T-helper 1 cell treated with Interleukin-12 subunit alpha and Interleukin-12 subunit beta and Interleukin-4 antibody, amounts not matched to agents 30 μg/mL and 1 μg/mL, for 36 hours (primary cell): ENCODE measurements around the gene CARD18.

Source experiments
- H3K27ac Mint-ChIP-seq: one replicate; pipeline ENCODE4 v1.8.0; 2021; ENCODE audit warnings: mild to moderate bottlenecking, mixed read lengths
- H3K27me3 Mint-ChIP-seq: one replicate; pipeline ENCODE4 v1.8.0; 2021; ENCODE audit warnings: low read depth, mixed read lengths
- H3K36me3 Mint-ChIP-seq: one replicate; pipeline ENCODE4 v1.8.0; 2021; ENCODE audit warnings: low read depth, mixed read lengths
- H3K4me1 Mint-ChIP-seq: one replicate; pipeline ENCODE4 v1.8.0; 2021; ENCODE audit warnings: low read depth, mixed read lengths
- H3K4me3 Mint-ChIP-seq: one replicate; pipeline ENCODE4 v1.8.0; 2021; ENCODE audit warnings: mild to moderate bottlenecking, moderate library complexity, mixed read lengths
- H3K9me3 Mint-ChIP-seq: one replicate; pipeline ENCODE4 v1.8.0; 2021; ENCODE audit warnings: mixed read lengths

The CARD18 gene

DNA sequence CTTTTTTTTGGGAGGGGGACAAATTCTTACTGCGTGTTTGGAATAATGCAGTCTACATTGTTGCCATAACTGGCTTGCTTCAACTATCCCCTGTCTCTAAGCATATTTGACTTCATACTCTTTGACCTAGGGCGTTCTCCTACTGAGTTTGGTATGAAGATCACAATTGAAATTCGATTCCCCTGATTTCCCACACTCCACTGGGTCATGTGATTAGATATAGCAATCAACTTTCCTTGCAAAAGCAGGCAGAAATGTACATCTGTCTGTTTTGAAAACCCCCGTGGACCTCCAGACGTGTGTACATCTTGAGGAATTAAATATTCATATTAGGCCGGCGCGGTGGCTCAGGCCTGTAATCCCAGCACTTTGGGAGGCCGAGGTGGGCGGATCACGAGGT is 13.8 kb upstream of the CARD18 start:
- H3K27ac Mint-ChIP-seq = no peak overlapping the region
- H3K27me3 Mint-ChIP-seq = no peaks in the 10 kb centered on the region
- H3K4me3 Mint-ChIP-seq = no peak overlapping the region
- no peaks in the 10 kb centered on the region for H3K9me3 Mint-ChIP-seq
- no peaks in the 10 kb centered on the region for H3K36me3 Mint-ChIP-seq
- no peaks in the 10 kb centered on the region for H3K4me1 Mint-ChIP-seq

DNA sequence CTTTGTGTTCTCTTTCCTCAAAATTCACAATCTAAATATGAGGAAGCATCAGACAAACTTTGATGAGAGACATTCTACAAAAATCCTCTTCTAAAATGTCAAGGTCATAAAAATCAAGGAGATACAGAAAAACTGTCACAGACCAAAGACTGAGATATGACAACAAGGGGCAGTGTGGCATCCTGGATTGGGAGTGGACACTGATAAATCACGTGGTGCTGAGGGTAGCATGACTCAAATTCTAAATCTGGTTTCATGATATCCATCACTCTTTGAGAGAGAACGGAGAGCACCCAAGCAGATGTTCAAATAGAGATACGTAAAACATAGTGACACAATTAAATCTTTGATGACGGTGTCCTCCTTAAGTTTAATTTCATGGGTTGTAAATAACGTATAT is 13.0 kb upstream of the CARD18 start:
- Mint-ChIP-seq H3K9me3 (no peaks in the 10 kb centered on the region), H3K27ac (no peak overlapping the region), H3K4me3 (no peak overlapping the region), H3K4me1 (no peaks in the 10 kb centered on the region), H3K36me3 (no peaks in the 10 kb centered on the region), H3K27me3 (no peaks in the 10 kb centered on the region)

DNA sequence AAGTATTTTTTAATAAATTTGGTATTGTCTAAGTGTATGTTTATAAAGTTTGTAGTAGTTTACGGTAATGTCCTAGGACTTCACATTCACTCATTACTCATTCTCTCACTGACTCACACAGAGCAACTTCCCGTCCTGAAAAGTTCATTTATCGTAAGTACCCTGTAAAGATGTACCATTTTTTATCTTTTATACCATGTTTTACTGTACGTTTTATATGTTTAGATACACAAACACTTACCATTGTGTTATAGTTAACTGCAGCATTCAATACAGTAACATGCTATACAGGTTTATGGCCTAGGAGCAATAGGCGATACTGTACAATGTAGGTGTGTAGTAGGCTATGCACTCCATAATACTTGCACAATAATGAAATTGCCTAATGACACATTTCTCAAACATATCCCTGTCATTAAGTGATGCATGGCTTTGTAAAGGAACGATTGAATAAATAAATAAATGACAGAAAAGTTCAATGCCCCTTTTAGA is 12.5 kb upstream of the CARD18 start:
- Mint-ChIP-seq H3K27ac (no peak overlapping the region), H3K36me3 (no peaks in the 10 kb centered on the region), H3K4me3 (no peak overlapping the region), H3K4me1 (no peaks in the 10 kb centered on the region), H3K27me3 (no peaks in the 10 kb centered on the region), H3K9me3 (no peaks in the 10 kb centered on the region)

DNA sequence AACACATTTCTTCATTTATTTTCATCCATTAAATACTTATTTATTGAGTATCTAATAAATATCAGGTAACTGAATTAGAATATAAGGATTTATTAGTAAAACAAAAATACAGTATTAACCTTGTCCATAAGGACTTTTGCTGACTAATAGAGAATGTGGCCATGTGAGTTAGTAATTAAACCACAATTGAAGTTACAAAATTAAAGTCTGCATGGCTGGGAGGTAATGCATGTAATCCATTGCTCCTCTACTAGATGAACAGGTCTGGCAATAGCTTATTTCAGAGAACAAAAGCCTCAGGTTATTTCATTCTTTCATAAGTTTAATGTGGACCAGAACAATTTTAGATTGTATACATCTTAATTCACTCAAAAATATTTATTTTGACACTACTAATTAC is 9.9 kb upstream of the CARD18 start:
- Mint-ChIP-seq H3K9me3 (no peaks in the 10 kb centered on the region), H3K4me1 (no peaks in the 10 kb centered on the region), H3K27me3 (no peaks in the 10 kb centered on the region), H3K36me3 (no peaks in the 10 kb centered on the region), H3K27ac (no peak overlapping the region), H3K4me3 (no peak overlapping the region)

DNA sequence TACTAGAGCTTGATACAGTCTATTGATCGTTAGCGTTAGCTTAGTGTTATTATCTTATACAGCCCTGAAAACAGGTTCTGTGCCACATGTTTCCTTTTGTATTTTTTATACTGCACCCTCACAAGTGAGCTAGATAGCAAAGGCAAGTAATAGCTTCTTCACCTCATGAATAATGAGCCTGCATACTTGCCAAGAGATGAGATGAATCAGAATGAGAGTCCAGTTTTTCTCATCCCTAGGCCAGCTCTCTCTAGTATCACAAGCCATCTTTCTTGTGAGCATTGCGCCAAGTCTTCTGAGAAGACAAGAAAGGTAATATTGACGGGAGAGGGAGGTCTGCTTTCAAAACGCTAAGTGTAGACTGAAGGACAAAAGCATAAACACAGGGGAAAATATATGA is 8.7 kb upstream of the CARD18 start:
- Mint-ChIP-seq H3K4me3 (no peak overlapping the region), H3K9me3 (no peaks in the 10 kb centered on the region), H3K27me3 (no peaks in the 10 kb centered on the region), H3K27ac (no peak overlapping the region), H3K36me3 (no peaks in the 10 kb centered on the region), H3K4me1 (no peaks in the 10 kb centered on the region)

DNA sequence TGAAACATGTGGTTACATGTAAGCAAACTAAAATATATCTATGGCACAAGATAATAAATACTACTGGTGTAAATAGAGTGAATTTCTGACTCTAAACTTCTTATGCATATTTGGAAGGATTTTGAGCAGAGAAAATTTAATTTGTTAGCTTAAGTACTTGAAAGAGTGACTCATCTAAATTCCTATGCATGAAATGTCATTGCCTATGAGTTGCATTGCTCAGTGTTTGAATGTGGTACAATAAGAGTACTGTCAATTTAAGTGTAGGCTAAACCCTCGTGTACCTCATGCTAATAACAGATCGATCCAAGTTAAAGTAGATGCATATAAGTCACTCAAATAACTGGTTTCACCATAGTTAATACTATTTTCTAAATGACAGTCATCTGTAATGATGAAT is 5.3 kb upstream of the CARD18 start:
- no peaks in the 10 kb centered on the region for H3K9me3 Mint-ChIP-seq
- no peak overlapping the region for H3K4me3 Mint-ChIP-seq
- H3K27me3 Mint-ChIP-seq = no peaks in the 10 kb centered on the region
- no peaks in the 10 kb centered on the region for H3K36me3 Mint-ChIP-seq
- H3K4me1 Mint-ChIP-seq = no peaks in the 10 kb centered on the region
- no peak overlapping the region for H3K27ac Mint-ChIP-seq

DNA sequence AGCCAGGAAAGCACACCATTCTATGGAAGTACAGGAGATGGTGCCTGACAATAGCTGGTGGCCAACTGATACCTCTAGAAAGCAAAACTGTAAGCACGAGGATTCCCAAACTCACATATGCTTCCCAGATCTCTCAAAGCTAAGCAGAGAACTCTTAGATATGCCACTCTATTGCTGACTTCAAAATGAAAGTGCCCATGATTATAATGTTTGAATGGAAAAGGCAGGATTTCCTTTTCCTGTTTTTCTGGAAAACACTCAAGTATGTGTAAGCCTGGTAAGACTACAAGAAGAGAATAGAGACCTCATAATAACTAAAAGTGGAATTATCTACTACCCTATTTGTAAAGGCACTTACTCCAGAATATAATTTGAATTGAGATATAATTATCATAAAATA is 2.6 kb upstream of the CARD18 start:
- Mint-ChIP-seq H3K27ac (no peak overlapping the region), H3K9me3 (no peaks in the 10 kb centered on the region), H3K4me3 (no peak overlapping the region), H3K36me3 (no peaks in the 10 kb centered on the region), H3K4me1 (no peaks in the 10 kb centered on the region), H3K27me3 (peaks cover 4% of the 10 kb centered on the region)

DNA sequence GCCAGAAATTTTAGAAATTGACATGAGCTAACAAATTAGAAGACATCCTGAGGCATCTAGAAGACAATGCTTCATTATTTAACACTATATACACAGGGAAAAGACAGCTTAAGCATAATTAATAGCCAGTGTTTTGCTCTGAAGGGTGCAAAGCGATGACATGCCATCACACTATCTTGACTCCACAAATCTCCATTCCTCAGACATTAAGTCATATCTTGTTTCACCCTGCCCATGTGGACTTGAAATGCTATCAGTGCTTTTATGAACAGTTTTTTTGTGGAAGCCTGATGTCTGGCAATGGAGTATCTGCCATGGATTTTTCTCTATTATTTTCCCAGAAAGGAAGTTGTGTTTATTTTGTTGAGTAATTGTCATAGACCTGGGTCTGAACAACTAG is 2.3 kb downstream of the CARD18 start:
- Mint-ChIP-seq H3K27me3 (peaks cover 8% of the 10 kb centered on the region), H3K9me3 (no peaks in the 10 kb centered on the region), H3K4me3 (no peak overlapping the region), H3K27ac (no peak overlapping the region), H3K36me3 (no peaks in the 10 kb centered on the region), H3K4me1 (no peaks in the 10 kb centered on the region)

DNA sequence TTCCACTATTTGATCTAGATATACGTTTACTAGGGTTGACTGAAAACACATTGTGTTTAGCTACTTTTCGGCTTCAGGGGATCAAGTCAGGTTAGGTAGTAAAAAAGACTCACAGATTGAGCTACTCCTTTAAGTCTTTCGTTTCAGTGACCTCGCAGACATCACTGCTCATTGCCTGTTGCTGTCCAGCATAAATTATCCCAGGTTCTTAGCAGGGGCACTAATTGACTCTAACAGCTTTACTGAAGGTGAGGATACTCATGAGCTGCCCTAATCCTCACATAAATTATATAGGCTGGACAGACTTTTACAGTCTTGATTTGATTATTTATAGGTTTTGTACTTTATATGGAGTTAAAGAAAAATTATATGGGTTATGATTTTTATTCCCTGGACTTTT is 3.7 kb downstream of the CARD18 start:
- no peaks in the 10 kb centered on the region for H3K4me1 Mint-ChIP-seq
- H3K27me3 Mint-ChIP-seq = peaks cover 8% of the 10 kb centered on the region
- H3K9me3 Mint-ChIP-seq = no peaks in the 10 kb centered on the region
- H3K36me3 Mint-ChIP-seq = no peaks in the 10 kb centered on the region
- H3K27ac Mint-ChIP-seq = no peak overlapping the region
- H3K4me3 Mint-ChIP-seq = no peak overlapping the region

DNA sequence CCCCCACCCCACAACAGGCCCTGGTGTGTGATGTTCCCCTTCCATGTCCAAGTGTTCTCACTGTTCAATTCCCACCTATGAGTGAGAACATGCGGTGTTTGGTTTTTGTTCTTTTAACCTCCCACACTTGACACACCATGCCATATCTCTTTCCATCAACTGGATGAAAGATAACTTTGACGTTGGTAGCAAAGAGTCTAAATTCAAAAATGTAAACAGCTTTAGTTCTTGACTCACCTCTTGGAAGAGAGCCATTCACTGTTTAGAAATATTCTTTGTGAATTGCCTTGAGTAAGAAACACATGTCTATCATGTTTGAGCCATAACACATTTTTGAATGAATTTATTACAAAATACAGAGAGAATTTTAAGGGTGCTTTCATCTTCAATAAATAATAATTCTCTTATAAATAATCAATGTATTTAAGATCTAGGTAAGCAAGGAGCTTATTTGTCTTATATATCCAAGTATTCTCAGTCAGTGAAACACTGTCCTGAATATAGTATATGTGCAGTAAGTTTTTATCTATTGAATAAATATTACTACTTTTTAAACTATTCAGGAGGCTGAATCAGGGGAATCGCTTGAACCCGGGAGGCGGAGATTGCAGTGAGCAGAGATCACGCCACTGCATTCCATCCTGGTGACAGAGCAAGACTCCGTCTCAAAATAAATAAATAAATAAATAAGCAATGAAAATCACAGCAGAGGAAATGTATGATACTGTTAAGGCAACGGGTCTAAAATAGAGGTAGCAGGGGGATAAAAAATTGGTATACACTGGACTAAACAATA is 6.7 kb downstream of the CARD18 start:
- Mint-ChIP-seq H3K4me1 (no peaks in the 10 kb centered on the region), H3K4me3 (no peak overlapping the region), H3K9me3 (no peaks in the 10 kb centered on the region), H3K27me3 (peaks cover 4% of the 10 kb centered on the region), H3K36me3 (no peaks in the 10 kb centered on the region), H3K27ac (no peak overlapping the region)

DNA sequence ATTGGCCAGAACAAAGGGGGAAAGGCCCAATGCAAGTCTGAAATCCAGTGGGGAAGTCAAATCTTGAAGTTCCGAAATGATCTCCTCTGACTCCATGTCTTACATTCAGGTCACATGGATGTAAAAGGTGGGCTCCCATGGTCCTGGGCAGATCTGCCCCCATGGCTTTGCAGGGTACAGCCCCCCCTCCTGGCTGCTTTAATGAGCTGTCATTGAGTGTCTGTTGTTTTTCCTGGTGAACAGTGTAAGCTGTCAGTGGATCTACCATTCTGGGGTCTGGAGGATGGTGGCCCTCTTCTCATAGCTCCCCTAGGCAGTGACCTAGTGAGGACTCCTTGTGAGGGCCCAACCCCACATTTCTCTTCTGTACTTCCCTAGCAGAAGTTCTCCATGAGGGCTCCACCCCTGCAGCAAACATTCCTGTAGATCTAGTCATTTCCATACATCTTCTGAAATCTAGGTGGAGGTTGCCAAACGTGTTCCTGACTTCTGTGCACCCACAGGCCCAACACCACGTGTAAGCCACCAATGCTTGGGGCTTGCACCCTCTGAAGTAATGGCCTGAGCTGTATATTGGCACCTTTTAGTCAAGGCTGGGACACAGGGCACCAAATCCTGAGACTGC is 9.3 kb downstream of the CARD18 start:
- no peak overlapping the region for H3K4me3 Mint-ChIP-seq
- H3K36me3 Mint-ChIP-seq = no peaks in the 10 kb centered on the region
- no peaks in the 10 kb centered on the region for H3K4me1 Mint-ChIP-seq
- H3K27ac Mint-ChIP-seq = no peak overlapping the region
- no peaks in the 10 kb centered on the region for H3K9me3 Mint-ChIP-seq
- no peaks in the 10 kb centered on the region for H3K27me3 Mint-ChIP-seq

DNA sequence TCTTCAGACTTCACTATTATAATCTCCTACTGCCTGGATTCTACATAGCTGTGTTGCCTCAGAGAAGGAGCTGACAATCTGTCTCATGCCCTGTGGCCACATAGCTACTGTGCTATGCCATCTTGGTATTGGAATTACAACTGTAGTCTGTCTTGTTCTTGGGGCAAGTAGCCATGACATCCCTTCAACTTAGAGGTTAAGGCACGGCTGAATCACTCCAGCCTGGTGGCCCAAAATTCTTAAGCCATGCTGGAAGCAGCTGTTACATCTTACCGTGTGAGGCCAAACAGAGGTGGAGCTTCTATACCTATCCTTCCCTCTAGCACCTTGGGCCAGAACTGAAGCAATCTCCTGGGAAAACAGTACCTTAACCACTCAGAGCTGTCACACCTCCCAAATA is 14.8 kb downstream of the CARD18 start:
- H3K36me3 Mint-ChIP-seq = no peaks in the 10 kb centered on the region
- no peaks in the 10 kb centered on the region for H3K9me3 Mint-ChIP-seq
- H3K4me3 Mint-ChIP-seq = no peak overlapping the region
- no peak overlapping the region for H3K27ac Mint-ChIP-seq
- H3K4me1 Mint-ChIP-seq = no peaks in the 10 kb centered on the region
- peaks cover 15% of the 10 kb centered on the region for H3K27me3 Mint-ChIP-seq

DNA sequence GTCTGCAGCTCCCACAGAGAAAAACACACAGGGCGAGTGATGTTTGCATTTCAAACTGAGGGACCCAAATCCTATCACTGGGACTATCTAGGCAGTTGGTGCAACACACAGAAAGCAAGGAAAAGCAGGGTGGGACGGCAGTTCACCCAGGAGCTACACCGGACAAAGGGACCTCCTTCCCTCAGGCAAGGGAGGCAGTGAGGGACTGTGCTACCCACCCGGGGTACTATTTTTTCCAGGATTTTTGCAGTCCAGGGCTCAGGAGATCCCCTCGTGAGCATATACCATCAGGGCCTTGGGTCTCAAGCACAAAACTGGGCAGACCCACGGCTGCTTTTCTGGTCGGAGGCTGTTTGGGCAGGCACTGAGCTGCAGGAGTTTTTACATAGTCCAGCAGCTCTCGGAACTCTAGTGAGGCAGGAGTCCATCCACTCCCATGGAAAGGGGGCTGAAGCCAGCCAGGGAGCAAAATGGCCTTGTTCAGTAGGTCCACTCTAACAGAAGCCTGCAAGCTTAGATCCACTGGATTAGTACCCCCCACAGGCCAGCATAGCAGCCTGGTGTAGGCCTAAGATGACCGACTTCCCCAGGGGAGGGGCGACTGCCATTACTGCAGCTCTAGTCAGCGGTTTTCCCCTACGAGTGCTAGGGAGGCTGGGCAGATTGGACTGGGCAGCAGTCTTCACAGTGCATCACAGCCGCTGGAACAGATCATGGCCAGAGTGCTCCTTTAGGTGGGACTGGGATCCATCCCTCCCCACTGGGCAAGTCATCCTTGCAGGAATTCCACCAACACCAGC is 28.2 kb downstream of the CARD18 start:
- Mint-ChIP-seq H3K9me3 (no peaks in the 10 kb centered on the region), H3K4me1 (peaks cover 11% of the 10 kb centered on the region), H3K27ac (no peak overlapping the region), H3K36me3 (no peaks in the 10 kb centered on the region), H3K4me3 (no peak overlapping the region), H3K27me3 (peaks cover 30% of the 10 kb centered on the region)

DNA sequence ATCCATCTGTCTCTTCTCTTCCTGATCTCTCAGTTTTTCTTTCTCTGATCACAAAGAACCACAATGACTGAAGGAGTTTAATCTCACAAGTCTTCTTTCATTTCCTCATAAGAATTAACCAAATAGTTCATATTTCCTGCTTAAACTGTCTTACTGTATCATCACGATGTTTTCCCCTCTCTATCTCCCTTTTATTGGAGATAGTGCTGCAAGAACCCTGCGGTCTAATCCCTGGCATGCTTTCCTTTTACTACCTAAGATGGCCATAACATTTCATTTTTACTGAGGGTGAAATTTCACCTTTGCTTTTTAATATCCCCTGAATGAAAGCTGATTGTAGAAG is 28.9 kb downstream of the CARD18 start:
- Mint-ChIP-seq H3K4me3 (no peak overlapping the region), H3K27ac (no peak overlapping the region), H3K36me3 (no peaks in the 10 kb centered on the region), H3K4me1 (peaks cover 11% of the 10 kb centered on the region), H3K27me3 (peaks cover 24% of the 10 kb centered on the region), H3K9me3 (no peaks in the 10 kb centered on the region)
